Fibroblast of skin of abdomen (primary cell): ENCODE results near the gene SLC9A8.
"Not testable (repeated sequence)": the region's sequence is repeated elsewhere in the genome, so short reads cannot be mapped to it uniquely, and the experiment has no call there.

ENCODE experiments used
- DNase-seq: peaks from one replicate; pipeline ENCODE4 v3.0.0-alpha.2; 2013

SLC9A8 gene

DNA sequence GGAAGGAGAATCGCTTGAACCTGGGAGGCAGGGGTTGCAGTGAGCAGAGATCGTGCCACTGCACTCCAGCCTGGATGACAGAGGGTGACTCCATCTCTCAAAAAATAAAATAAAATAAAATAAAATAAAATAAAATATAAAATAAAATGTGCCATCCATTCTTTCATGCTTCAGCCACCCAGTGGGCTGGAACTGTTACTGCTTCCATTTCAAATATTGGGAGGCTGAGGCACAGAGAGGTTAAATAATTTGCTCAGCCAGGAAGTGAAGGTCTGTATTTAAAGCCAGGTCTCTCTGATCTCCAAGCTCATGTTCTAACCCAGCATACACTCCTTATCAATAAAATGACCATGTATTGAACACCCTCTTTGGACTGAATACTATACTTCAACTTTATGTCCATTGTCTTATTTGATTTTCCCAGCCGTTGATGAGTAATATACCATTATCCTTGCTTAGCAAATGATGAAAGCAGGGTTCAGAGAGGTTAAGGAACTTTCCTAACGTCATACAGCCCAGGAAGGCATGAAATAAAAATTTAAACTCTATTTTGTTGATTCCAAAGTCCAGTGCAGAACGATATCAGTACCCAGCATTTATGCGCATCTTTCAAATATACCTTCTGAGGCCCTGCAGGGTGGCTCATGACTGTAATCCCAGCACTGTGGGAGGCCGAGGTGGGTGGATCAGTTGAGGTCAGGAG, 25.8 kb upstream of the SLC9A8 start:
- DNase-seq, result peak; percentile 18

DNA sequence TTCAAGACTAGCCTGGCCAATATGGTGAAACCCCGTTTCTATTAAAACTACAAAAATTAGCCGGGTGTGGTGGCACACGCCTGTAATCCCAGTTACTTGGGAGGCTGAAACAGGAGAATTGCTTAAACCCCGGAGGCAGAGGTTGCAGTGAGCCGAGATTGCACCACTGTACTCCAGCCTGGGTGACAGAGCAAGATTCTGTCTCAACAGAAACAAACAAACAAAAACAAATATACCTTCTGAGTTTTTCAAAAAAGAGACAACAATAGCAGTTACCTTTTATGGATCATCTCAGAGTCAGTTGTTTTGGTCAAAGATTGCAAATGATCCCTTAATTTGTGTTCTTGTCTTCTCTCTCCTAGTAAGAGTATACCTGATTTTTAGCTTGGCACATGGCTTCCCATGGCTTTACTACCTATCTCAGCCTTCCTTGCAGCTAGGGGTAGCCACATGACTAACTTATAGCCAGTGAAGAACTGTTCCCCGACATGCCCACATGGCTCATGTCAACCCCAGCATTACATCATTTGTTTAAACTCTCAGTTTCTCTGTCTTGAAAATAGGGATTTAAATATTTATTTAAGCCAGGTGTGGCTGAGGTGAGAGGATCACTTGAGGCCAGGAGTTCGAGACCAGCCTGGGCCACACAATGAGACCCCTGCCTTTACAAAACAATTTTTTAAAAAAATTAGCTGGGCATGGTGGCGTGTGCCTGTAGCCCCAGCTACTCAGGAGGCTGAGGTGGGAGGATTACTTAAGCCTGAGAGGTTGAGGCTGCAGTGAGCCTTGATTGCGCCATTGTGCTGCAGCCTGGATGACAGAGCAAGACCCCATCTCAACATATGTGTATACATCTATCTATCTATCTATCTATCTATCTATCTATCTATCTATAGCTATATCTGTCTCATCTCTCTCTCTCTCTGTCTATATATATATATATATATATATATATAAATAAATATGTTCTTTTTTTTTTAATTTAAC, 25.0 kb upstream of the SLC9A8 start:
- DNase-seq, result no peak

DNA sequence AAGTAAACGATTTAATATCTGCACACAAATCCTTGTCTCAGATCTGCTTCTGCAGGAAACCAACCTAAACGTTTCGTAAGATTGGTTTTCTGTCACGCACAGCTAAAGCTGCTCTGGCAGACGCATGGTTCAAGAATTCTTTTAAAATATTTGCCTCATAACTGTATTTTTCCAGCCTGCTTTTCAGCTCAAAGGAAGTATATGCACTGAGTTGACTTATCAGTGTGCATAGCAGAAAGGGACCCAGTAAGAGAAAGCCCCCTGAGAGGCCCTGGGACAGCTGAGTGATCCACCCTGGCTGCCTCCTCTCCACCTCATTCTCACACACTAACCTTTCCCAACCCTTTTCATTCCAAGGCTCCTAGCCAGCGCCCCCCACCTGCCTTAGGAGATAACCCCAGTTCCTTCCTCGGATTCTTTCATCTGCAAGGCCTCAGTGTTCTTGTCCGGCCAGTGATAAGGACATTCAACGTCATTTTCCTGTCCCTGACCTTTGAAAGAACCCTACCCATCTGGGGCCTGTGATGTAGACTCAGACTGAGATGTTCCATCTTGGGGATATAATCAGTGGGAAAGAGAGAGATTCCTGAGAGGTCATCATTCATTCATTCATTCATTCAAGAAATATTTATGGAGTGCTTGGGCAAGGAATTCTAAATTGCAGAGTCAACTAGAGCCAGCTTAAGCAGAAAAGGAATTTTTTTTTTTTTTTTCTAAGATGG, 22.4 kb upstream of the SLC9A8 start:
- peak; percentile 76 for DNase-seq

DNA sequence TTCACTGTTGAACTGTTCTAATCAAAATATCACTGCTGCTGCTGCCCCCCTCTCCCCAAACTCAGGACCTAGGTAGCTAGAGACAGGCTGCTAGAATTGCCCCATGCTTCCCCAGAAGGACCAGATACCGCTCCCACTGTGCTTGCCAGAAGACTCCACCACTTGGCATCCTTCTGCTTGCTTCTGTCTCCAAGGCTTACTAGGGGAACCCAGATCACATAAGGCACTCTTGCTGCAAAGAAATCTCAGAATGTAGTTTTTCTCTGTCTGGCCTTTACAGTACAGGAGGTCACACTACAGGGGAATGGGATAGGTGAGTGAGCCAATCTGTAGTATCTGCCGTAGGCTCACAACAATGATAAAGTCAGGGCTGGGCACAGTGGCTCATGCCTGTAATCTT, 21.5 kb upstream of the SLC9A8 start:
- no peak for DNase-seq

DNA sequence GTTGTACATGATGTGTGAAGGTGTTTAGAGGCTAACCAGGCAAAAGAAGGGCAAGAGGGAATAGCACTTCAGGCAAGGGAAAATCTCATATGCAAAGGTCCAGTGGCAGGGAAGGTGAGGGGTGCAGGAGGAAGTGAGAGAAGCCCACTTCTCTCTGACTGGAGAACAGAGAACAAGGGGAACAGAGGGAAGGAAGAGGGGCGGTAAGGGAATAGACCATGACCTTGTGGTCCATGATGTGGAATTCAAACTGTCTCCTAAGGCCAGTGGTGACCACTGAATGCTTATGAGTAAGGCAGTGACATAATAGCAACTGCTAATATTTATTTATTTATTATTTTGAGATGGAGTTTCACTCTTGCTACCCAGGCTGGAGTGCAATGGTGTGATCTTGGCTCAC, 20.6 kb upstream of the SLC9A8 start:
- no peak for DNase-seq

DNA sequence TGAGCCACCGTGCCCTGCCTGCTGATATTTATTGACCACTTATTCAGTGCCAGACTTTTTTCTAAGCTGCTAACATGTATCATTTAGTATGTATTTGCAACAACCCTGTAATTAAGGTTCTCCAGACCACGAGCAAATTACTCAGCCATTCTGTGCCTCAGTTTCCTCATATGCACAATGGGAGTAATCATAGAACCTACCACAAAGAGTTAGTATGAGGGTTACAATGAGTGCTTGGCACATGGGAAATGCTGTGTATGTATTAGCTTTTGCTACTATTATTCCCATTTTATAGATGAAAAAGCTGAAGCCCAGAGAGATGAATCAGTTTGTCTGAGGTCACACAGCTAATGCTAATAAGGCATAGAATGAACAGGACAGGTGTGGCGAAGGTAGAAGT, 20.0 kb upstream of the SLC9A8 start:
- no peak for DNase-seq

DNA sequence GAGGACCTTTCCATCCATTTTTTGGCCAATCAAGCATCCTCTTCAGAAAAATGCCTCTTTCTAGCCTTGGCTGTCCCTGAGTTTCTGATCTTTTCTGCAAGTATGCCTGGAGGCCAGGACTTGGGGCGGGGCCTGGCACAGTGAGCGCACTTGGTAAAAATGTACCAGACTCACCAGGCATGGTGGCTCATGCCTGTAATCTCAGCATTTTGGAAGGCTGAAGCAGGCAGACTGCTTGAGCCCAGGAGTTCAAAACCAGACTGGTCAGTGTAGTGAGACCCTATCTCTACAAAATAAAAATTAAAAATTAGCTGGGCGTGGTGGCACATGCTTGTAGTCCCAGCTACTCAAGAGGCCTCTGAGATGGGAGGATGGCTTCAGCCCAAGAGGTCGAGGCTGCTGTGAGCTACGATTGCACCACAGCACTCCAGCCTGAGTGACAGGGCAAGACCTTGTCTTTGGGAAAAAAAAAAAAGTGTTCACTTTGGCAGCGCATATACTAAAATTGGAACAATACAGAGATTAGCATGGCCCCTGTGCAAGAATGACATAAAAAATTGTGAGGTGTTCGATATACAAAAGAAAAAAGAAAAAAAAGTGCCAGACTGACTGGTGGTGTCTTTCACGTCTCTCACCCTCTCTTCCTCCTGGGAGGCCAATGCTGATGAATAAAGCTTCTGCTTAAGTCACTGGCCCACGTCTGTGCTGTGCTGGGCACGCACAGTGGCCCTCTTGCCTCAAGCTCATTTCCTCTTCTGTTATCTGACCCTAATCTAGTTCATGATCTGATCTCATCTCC, 18.1 kb upstream of the SLC9A8 start:
- no peak for DNase-seq

DNA sequence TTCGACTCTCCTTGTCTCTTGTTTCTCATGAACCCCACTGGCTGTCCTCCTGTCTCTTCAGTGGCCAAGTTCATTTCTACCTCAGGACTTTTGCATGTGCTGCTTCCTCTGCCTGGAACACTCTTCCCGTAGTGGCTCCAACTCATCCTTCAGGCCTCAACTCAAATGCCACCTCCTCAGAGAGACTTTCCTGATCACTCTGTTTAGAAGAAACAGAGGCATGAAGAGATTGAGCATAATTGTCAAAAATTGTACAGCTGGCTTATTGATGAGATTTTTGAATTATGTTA, 17.5 kb upstream of the SLC9A8 start:
- no peak for DNase-seq

DNA sequence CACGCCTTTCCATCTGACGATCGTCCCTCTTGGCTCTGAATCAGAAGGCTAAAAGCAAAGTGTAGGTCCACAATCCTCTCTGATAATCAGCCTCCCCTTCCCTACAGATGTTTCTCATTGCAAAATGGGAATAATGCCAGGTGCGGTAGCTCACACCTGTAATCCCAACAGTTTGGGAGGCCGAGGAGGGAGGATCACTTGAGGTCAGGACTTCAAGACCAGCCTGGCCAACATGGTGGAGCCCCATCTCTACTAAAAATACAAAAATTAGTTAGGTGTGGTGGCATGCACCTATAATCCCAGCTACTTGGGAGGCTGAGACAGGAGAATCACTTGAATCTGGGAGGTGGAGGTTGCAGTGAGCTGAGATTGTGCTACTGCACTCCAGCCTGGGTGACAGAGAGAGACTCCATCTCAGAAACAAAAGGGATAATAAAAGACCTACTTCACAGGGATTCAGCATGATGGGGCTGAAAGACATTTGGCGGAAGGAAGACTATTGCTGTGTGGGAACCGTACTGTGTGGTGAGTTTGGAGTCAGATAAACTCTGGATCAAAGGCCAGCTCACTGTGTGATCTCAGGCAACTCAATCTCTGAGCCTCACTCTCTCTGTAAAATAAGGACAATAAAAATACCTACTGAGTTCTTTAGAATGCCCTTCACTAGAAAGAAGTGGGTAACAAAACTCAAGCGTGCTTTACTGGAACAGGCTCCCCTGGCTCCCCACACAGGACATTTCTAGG, 15.9 kb upstream of the SLC9A8 start:
- DNase-seq, result no peak

DNA sequence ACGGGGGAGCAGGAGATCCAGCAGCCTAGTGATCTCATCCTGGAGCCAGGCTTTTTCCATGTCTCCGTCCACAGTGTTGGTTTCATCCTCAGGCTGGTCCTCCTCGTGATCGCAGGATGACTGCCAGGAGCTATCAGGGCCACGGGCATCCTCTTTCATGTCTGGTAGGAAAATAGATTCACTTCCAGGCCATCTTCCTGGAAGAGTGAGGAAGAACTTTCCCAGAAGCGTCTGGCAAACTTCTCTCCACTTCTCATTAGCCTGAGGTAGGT, 15.3 kb upstream of the SLC9A8 start:
- no peak for DNase-seq

DNA sequence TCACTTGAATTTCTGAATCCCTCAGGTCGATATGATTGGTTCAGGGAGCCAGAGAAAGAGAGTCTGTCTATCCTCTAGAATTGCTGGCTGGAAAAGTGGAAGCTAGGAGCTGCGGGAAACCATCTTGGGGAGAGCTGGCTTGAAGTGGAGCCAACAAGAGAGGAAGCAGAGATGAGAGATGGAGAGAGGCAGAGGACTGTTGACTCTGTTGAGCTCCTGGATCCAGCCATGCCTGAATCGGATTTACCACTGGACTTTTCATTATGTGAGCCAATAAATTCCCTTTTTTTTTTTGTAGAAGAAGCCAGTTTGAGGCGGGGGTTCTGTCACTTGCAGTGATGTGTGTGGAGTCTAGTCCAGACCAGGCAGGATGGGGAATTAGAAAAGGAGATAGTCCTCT, 13.9 kb upstream of the SLC9A8 start:
- no peak for DNase-seq

DNA sequence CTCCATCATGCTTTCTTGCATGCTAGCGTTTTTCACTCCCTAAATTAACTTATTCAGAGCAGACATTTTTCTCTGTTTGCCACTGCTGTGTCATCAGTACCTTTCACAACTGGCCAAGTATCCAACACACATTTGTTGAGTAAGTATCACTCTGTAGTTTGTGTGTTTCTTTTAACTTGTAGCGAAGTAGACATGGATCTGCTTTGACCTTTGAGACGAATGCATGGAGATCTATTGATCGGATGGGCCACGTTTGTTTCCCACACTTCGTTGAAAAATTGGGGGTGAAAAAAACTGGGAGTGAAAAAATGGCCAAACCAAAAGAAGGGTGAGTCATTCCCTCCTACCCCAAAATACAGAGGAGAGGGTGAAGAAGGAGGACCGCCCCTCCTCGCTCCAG, 12.9 kb upstream of the SLC9A8 start:
- no peak for DNase-seq

DNA sequence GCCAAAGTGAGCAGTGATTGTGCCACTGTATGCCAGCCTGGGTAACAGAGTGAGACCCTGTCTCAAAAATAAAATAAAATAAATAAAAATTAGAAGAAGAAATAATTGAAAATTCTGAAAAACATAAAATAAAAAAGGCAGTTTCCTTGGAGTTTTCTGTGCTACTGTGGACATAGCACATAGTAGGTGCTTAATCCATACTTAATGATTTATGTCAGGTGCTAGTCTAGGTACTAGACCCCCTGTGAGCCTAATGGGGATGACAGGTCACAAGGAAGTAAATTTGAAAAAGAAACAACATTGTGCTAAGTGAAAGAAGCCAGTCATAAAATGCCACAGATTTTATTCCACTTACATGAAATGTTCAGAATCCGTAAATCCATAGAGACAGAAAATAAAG, 9.2 kb upstream of the SLC9A8 start:
- no peak for DNase-seq

DNA sequence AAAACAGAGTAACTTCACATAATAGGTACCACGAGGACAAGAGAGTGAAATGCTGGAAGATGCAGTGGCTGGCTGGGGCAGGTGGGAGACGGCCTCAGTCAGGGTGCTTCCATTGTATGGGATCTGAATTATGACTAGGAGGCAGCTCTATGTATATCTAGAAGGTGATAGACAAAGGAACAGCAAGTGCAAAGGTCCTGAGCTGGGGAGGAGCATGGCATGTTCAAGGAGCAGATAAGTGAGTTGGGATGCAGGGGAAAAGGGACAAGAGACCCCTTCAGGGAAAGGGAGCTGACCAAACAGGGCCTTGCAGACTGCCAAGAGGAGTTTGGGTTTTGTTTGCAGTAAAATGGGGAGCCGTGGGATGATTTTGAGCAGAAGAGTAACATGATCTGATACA, 8.3 kb upstream of the SLC9A8 start:
- DNase-seq, result no peak

DNA sequence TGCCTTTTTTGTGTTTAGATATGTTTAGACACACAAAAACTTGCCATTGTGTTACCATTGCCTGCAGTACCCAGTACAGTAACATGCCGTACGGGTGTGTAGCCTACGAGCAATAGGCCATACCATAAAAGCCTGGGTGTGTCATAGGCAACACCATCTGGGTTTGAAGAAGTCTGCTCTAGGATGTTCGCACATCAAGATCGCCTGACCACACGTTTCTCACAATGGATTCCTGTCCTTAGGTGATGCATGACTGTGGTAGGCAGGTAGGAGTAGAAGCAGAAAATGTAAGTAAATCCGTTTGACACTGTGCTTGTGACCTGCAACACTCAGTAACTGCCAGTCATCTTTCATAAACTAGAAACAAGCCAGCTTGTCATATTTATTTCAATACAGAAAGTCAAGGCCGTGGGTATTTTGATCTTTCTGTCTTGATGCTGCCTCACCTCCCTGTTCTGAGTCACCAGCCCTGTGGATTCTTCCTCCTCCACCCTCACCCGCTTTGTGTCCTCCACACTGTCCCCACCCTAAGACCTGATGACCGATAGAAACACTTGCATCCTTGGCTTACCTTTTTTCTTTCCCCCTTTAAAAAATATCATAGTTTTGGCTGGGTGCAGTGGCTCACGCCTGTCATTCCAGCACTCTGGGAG, 7.3 kb upstream of the SLC9A8 start:
- DNase-seq, result not testable (repeated sequence)

DNA sequence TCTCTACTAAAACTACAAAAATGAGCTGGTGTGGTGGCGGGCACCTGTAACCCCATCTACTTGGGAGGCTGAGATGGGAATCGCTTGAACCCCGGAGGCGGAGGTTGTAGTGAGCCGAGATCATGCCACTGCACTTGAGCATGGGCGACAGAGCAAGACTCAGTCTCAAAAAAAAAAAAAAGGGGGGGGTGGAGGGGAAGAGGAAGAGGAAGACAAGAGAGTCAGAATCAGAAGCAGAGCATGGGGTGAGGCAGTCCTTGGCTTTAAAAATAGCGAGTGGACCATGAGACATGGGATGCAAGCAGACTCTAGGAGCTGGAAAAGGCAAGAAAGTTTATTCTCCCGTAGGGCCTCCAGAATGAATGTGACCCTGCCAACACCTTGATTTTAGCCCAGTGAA, 3.9 kb upstream of the SLC9A8 start:
- no peak for DNase-seq

DNA sequence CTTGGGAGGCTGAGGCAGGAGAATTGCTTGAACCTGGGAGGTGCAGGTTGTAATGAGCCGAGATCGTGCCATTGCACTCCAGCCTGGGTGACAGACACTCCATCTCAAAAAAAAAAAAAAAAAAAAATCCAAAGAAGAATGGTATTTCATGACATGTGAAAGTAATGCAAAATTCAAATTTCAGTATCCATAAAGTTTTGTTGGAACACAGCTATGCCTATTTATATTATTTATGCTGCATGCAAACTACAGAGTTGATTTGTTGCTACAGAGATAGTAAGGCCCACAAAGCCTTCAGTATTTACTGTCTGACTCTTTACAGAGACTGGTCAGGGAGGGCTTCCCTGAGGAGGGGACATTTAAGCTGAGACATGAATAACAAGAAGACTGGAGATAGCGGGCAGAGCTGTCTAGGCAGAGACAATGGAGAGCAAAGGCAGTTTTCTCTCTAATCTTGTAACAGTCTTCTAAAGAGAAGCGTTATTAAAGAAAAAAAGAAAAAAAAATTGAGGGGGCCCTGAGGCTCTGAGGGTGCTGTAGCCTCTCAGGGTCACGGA, 2.7 kb upstream of the SLC9A8 start:
- DNase-seq, result no peak

DNA sequence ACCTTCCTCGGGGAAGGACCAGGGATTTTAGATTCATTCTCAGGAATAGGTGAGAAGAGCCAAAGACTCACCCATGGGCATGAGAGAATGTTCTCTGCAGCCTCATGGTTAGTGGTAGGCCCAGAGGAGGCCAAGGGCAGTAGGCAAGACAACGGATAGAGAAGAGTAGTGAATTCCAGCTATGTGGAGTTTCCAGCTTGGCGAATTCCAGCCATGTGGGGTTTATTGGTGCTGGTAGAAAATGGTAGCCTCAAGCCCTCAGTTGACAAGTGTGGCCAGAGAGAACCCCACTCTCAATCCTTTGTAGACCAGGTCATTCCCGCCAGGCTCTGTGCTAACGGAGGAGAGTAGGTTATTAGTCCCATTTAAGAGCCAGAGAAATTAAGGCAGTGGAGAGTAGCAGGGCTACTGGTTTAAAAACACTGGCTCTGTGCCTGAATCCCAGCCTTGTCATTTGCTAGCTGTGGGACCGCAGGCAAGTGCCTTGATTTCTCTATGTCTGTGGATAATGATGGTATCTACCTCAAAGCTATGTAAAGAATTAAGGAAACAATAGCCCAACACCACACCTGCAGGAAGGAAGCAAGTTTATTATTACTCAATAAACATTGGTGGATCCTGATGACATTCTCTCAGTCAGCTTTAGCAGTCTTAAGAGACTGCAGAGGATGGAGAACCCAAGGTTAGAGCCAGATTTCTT, 2.0 kb upstream of the SLC9A8 start:
- DNase-seq, result no peak

DNA sequence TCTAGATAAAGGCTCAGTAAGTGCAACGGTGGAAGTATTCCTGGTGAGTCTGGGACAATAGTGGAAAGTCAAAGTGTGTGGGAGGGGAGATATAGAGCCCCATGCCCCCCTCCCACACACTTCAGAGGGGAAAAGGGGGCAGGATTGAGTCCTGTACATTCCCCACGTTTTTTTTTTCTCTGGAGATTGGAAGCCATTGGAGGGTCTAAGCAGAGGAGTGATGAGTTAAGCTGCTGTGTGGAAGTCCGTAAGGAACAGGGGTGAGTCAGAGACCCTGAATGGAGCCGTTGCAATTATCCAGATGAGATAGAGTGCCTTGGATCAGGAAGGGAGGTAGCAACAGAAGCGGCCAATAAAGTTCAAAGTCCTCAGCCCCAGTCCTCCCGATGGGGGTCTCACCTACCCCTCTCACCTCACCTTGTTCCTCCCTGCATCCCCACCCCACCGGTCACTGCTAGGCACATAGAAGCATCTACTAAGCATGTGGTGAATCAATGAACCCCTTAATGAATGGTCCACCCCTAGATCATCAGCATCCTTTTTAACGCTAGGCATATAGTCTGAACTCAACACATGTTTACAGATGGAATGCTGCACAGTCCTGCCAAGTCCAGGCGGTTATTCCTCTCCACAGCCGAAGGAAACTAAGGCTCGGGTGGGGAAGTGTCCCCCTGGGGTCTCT, 662 bp upstream of the SLC9A8 start:
- peak; percentile 54 for DNase-seq
